Glutamatergic neuron (in vitro differentiated cells): ENCODE data around the gene GIPC1. TPM values are rescaled to one million over a fixed set of nuclear protein-coding genes. Genes with fewer than 3 reads are reported as not detected.

Experiments
- DNase-seq: peaks from one replicate; pipeline ENCODE4 v3.0.0; 2022
- H3K27ac Mint-ChIP-seq: one replicate; pipeline ENCODE4 v1.8.0; 2020; ENCODE audit warnings: mild to moderate bottlenecking, mixed read lengths, inconsistent platforms; ENCODE audit not compliant: unreplicated experiment
- H3K27me3 Mint-ChIP-seq: one replicate; pipeline ENCODE4 v1.8.0; 2020; ENCODE audit warnings: mild to moderate bottlenecking, moderate library complexity, mixed read lengths, inconsistent platforms; ENCODE audit not compliant: unreplicated experiment
- H3K36me3 Mint-ChIP-seq: one replicate; pipeline ENCODE4 v1.8.0; 2020; ENCODE audit warnings: mild to moderate bottlenecking, mixed read lengths, inconsistent platforms; ENCODE audit not compliant: unreplicated experiment
- H3K4me1 Mint-ChIP-seq: one replicate; pipeline ENCODE4 v1.8.0; 2020; ENCODE audit warnings: mild to moderate bottlenecking, low read depth, mixed read lengths, inconsistent platforms; ENCODE audit not compliant: unreplicated experiment
- H3K4me3 Mint-ChIP-seq: one replicate; pipeline ENCODE4 v1.8.0; 2020; ENCODE audit warnings: mild to moderate bottlenecking, mixed read lengths, inconsistent platforms; ENCODE audit not compliant: unreplicated experiment
- H3K9me3 Mint-ChIP-seq: one replicate; pipeline ENCODE4 v1.8.0; 2020; ENCODE audit warnings: mild to moderate bottlenecking, moderate library complexity, mixed read lengths, inconsistent platforms; ENCODE audit not compliant: unreplicated experiment
- CTCF ChIP-seq: fragments of 200-600 bp; sonication (generic); IDR thresholded peaks from one replicate; pipeline ENCODE4 v1.5.0; 2021; ENCODE audit not compliant: partially characterized antibody, unreplicated experiment
- total RNA-seq: library from RNA; stranded (reverse); fragmentation: NEBNext Ultra II Directional; extraction: Animal tissue kit (Norgen Biotek cat#: 25700); gene quantifications from one replicate; pipeline ENCODE4 v1.2.1, GENCODE V29; 2021; ENCODE audit not compliant: unreplicated experiment

GIPC1 gene
- total RNA-seq, 1 donor from 2014 or later = 53.4 TPM

- no peak overlapping the region for H3K27ac Mint-ChIP-seq
- H3K36me3 Mint-ChIP-seq = no peaks in the 10 kb centered on the region
- H3K27me3 Mint-ChIP-seq = peaks cover 9% of the 10 kb centered on the region
- H3K9me3 Mint-ChIP-seq = peaks cover 11% of the 10 kb centered on the region
- no peak for DNase-seq
- H3K4me1 Mint-ChIP-seq = peaks cover 7% of the 10 kb centered on the region
- no peak for TF ChIP-seq CTCF
- H3K4me3 Mint-ChIP-seq = peak overlapping the region; percentile 79
These were observed 61.2 kb downstream of the GIPC1 start for GRCh38 chr19:14434543-14435319.

- H3K4me1 Mint-ChIP-seq = peaks cover 2% of the 10 kb centered on the region
- H3K4me3 Mint-ChIP-seq = peak overlapping the region; percentile 79
- H3K9me3 Mint-ChIP-seq = peaks cover 6% of the 10 kb centered on the region
- H3K36me3 Mint-ChIP-seq = no peaks in the 10 kb centered on the region
- H3K27ac Mint-ChIP-seq = no peak overlapping the region
- DNase-seq = no peak
- peak; percentile 18 for TF ChIP-seq CTCF
- H3K27me3 Mint-ChIP-seq = peaks cover 9% of the 10 kb centered on the region
These were observed 62.1 kb downstream of the GIPC1 start for GRCh38 chr19:14433554-14434501.

- Mint-ChIP-seq H3K4me3 (peak within 1 kb of the TSS; percentile 92), H3K9me3 (peaks cover 6% of the 10 kb centered on the region), H3K4me1 (peaks cover 2% of the 10 kb centered on the region), H3K36me3 (no peaks in the 10 kb centered on the region), H3K27me3 (peaks cover 9% of the 10 kb centered on the region), H3K27ac (peak within 1 kb of the TSS; percentile 70)
- no peak for TF ChIP-seq CTCF
- DNase-seq = peak; percentile 81
These were observed 63.0 kb downstream of the GIPC1 start, which contains the start of gene PKN1 for GRCh38 chr19:14432791-14433553. PKN1 (plus strand) TSS chr19:14433306; CDS start chr19:14433522, 216 bp downstream.

- peaks cover 6% of the 10 kb centered on the region for H3K9me3 Mint-ChIP-seq
- TF ChIP-seq CTCF = no peak
- H3K4me1 Mint-ChIP-seq = peaks cover 2% of the 10 kb centered on the region
- no peaks in the 10 kb centered on the region for H3K36me3 Mint-ChIP-seq
- no peak overlapping the region for H3K27ac Mint-ChIP-seq
- no peak overlapping the region for H3K4me3 Mint-ChIP-seq
- DNase-seq = no peak
- peaks cover 9% of the 10 kb centered on the region for H3K27me3 Mint-ChIP-seq
These were observed 65.2 kb downstream of the GIPC1 start for GRCh38 chr19:14430712-14431111.
